Panc1 (cell line): ENCODE results near the gene RDH13. TPM values are rescaled to one million over a fixed set of nuclear protein-coding genes. Genes with fewer than 3 reads are reported as not detected.
A peak's percentile ranks its signal among the peaks of the same experiment; 100 is the strongest.

ENCODE experiments used
- ATAC-seq: fragments of 200-7000 bp; cut with Tn5 transposase; 2 replicates; pipeline ENCODE4 v1.9.1; 2020; ENCODE audit warnings: mild to moderate bottlenecking, moderate library complexity
- BruUV-seq: library from RNA; stranded (reverse); fragments of 400-500 nt; replicated peaks from 2 replicates; lab custom pipeline; 2021; lab: Mats Ljungman, UMichigan
- CTCF ChIA-PET: fragments of 300-600 bp; sonication (Branson Sonifier 250); formaldehyde crosslinking; loops from one replicate; lab custom pipeline; 2022; ENCODE audit warnings: antibody characterized with exemption; lab: Charles Lee
- POLR2A ChIA-PET: fragments of 300-600 bp; sonication (Branson Sonifier 250); formaldehyde crosslinking; loops from one replicate; lab custom pipeline; 2022; ENCODE audit warnings: antibody characterized with exemption; lab: Charles Lee
- DNase-seq: peaks from one replicate; pipeline ENCODE4 v3.0.0-alpha.2; 2010; ENCODE audit warnings: low read depth, low spot score
- H3K27ac ChIP-seq: 2 replicates; pipeline ENCODE4 v1.5.1; 2011; ENCODE audit warnings: mild to moderate bottlenecking, low read length, inconsistent platforms
- H3K27me3 ChIP-seq: fragments of 200-500 bp; sonication (Bioruptor generic); 2 replicates; pipeline ENCODE4 v1.6.0; 2014; ENCODE audit warnings: low read length, inconsistent platforms; ENCODE audit not compliant: control insufficient read depth, insufficient read depth
- H3K36me3 ChIP-seq: fragments of 200-500 bp; sonication (Bioruptor generic); 2 replicates; pipeline ENCODE4 v1.5.1; 2014; ENCODE audit warnings: inconsistent platforms, mild to moderate bottlenecking, low read length, moderate library complexity; ENCODE audit not compliant: control insufficient read depth, insufficient read depth
- H3K4me1 ChIP-seq: 2 replicates; pipeline ENCODE4 v1.5.1; 2011; ENCODE audit warnings: inconsistent platforms, mild to moderate bottlenecking, low read length, moderate library complexity; ENCODE audit not compliant: control insufficient read depth, insufficient read depth
- H3K4me3 ChIP-seq, 2 experiments: 2 replicates each; pipeline ENCODE4 v1.5.1; 2011 to 2012; ENCODE audit warnings: low read depth in 2 of 2, low read length in 2 of 2, mild to moderate bottlenecking in 2 of 2, inconsistent platforms in 1 of 2, moderate library complexity in 1 of 2
- H3K9me3 ChIP-seq: fragments of 200-500 bp; sonication (Bioruptor generic); 2 replicates; pipeline ENCODE4 v1.5.1; 2014; ENCODE audit warnings: low read depth, mild to moderate bottlenecking, inconsistent platforms, low read length, moderate library complexity; ENCODE audit not compliant: control insufficient read depth, insufficient read depth
- POLR2AphosphoS5 ChIP-seq: IDR thresholded peaks from 2 replicates; pipeline ENCODE4 v1.6.1; 2012; ENCODE audit warnings: mild to moderate bottlenecking, low read depth, low read length, moderate library complexity
- REST ChIP-seq, 2 experiments: IDR thresholded peaks; 2 replicates each; pipeline ENCODE4 v1.6.1; 2011 to 2012; ENCODE audit warnings: low read depth in 2 of 2, control low read depth in 1 of 2, low read length in 1 of 2, mild to moderate bottlenecking in 1 of 2, moderate library complexity in 1 of 2; ENCODE audit not compliant: insufficient read depth in 1 of 2
- SIN3A ChIP-seq: IDR thresholded peaks from 2 replicates; pipeline ENCODE4 v1.6.1; 2012; ENCODE audit warnings: low read depth, mild to moderate bottlenecking, low read length, moderate library complexity, borderline replicate concordance; ENCODE audit not compliant: insufficient read depth
- TCF7L2 ChIP-seq: IDR thresholded peaks from 2 replicates; pipeline ENCODE4 v1.6.1; 2011; ENCODE audit warnings: mild to moderate bottlenecking, low read depth, low read length, inconsistent platforms
- in situ Hi-C: cut with HindIII; loops from 2 replicates; pipeline ENCODE4 v1.10.0; 2016; ENCODE audit warnings: low sequenced_read_pairs, low pct_unique_long_range_greater_than_20kb
- intact Hi-C: fragments of 100-400 bp; cut with micrococcal nuclease; formaldehyde crosslinking; loops from one replicate; pipeline ENCODE4 v1.10.0; 2022; ENCODE audit not compliant: unreplicated experiment
- total RNA-seq: library from RNA; stranded (reverse); gene quantifications from one replicate; pipeline ENCODE4 v1.2.1, GENCODE V29; 2021; ENCODE audit not compliant: unreplicated experiment
- TF ChIP-seq, protein P1 (sequence below): fragments of 450-650 bp; IDR thresholded peaks from 2 replicates; pipeline ENCODE4 v1.5.1; 2017; ENCODE audit warnings: mild to moderate bottlenecking

The RDH13 gene
- total RNA-seq, 1 experiment from 2014 or later: 37.8 TPM

DNA sequence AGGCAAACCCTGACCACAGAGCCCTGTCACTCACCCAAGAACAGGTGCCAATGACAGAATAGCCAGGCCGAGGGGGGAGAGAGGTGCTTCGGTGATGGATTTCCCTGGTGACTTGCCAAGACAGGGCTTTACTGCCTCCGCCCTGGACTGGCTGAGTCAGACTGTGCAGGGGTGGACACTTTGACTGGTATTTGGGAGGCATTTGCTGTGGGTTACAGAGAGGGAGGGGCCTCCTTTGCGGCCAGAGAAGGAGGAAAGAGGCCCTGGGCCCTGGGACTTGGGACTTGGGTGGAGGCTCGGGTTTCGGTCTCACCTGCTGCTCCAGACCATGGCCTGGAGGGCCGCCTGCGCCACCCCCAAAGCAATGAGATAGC lies 8.2 kb upstream of the RDH13 start:
- Histone ChIP-seq H3K9me3 (no peaks in the 10 kb centered on the region), H3K36me3 (no peaks in the 10 kb centered on the region), H3K4me1 (peaks cover 27% of the 10 kb centered on the region), H3K27ac (peak overlapping the region; percentile 18), H3K4me3 (no peak overlapping the region), H3K27me3 (no peaks in the 10 kb centered on the region)
- DNase-seq (peak; percentile 90), ATAC-seq (peak; percentile 88)
- intact Hi-C loops: no loop called here
- no TSS peak for BruUV-seq
- CTCF ChIA-PET: interaction anchor here (0.8 kb wide), 1 partner anchor 131 kb away, joined by 3 read pairs; no protein-coding TSS in a partner anchor
- TF ChIP-seq, protein P1, sequence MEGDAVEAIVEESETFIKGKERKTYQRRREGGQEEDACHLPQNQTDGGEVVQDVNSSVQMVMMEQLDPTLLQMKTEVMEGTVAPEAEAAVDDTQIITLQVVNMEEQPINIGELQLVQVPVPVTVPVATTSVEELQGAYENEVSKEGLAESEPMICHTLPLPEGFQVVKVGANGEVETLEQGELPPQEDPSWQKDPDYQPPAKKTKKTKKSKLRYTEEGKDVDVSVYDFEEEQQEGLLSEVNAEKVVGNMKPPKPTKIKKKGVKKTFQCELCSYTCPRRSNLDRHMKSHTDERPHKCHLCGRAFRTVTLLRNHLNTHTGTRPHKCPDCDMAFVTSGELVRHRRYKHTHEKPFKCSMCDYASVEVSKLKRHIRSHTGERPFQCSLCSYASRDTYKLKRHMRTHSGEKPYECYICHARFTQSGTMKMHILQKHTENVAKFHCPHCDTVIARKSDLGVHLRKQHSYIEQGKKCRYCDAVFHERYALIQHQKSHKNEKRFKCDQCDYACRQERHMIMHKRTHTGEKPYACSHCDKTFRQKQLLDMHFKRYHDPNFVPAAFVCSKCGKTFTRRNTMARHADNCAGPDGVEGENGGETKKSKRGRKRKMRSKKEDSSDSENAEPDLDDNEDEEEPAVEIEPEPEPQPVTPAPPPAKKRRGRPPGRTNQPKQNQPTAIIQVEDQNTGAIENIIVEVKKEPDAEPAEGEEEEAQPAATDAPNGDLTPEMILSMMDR: no peak
- no peak for TF ChIP-seq POLR2AphosphoS5
- TF ChIP-seq REST (IDR thresholded peaks at IDR 0.05; ENCODE audit: insufficient read depth in 1 of 2, low read depth in 2 of 2, low read length in 1 of 2): no peak
- no peak for TF ChIP-seq SIN3A
- TF ChIP-seq TCF7L2: no peak
- POLR2A ChIA-PET: interaction anchor here (0.7 kb wide), 1 partner anchor 138 kb away, joined by 3 read pairs; no protein-coding TSS in a partner anchor
- in situ Hi-C loops: no loop called here

DNA sequence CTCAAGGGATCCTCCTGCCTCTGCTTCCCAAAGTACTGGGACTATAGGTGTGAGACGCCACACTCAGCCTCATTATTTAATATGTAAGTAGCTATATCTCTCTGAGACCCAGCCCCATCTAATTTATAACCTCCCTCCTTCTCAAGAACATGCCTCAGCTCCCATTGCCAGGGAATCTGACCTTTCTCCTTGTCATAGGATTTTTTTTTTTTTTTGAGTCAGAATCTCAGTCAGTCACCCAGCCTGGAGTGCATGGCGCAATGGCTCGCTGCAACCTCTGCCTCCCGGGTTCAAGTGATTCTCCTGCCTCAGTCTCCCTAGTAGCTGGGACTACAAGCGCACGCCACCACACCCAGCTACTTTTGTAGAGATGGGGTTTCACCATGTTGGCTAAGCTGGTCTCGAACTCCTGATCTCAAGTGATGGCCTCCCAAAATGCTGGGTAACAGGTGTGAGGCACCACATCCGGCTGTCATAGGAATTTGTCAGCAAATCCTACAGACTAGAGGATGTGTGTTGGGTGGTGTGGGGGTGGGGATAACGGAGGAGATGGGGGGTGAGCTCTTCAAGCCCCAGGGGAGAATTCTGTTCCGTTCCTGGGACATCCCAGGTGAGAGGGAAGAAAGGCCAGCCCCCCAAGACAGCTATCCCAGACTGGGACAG lies 7.6 kb upstream of the RDH13 start:
- POLR2A ChIA-PET: interaction anchor here (0.7 kb wide), 2 partner anchors 17 to 138 kb away, joined by 3 to 7 read pairs; no protein-coding TSS in a partner anchor
- Histone ChIP-seq H3K36me3 (no peaks in the 10 kb centered on the region), H3K9me3 (no peaks in the 10 kb centered on the region), H3K4me1 (peaks cover 27% of the 10 kb centered on the region), H3K27ac (no peak overlapping the region), H3K27me3 (no peaks in the 10 kb centered on the region), H3K4me3 (no peak overlapping the region)
- ATAC-seq (peak; percentile 5; the same call in 1 of the 2 replicates), DNase-seq (no peak)
- TF ChIP-seq, protein P1: no peak
- TF ChIP-seq POLR2AphosphoS5 (no peak), TCF7L2 (no peak), REST (IDR thresholded peaks at IDR 0.05; ENCODE audit: insufficient read depth in 1 of 2, low read depth in 2 of 2, low read length in 1 of 2) (no peak), SIN3A (no peak)
- BruUV-seq: no TSS peak
- CTCF ChIA-PET: interaction anchor here (0.6 to 0.8 kb wide), 2 partner anchors 82 to 130 kb away, joined by 3 read pairs; no protein-coding TSS in a partner anchor
- in situ Hi-C loops: no loop called here
- intact Hi-C loops: no loop called here
